Hematopoietic multipotent progenitor cell treated with erythropoietin and hydrocortisone succinate and interleukin-3 and kit ligand, for 15 days (in vitro differentiated cells): Measurements from ENCODE around the gene HGS.

ENCODE experiments used
- DNase-seq: peaks from one replicate; pipeline ENCODE4 v3.0.0-alpha.2; 2015; ENCODE audit warnings: low spot score

HGS gene

DNA sequence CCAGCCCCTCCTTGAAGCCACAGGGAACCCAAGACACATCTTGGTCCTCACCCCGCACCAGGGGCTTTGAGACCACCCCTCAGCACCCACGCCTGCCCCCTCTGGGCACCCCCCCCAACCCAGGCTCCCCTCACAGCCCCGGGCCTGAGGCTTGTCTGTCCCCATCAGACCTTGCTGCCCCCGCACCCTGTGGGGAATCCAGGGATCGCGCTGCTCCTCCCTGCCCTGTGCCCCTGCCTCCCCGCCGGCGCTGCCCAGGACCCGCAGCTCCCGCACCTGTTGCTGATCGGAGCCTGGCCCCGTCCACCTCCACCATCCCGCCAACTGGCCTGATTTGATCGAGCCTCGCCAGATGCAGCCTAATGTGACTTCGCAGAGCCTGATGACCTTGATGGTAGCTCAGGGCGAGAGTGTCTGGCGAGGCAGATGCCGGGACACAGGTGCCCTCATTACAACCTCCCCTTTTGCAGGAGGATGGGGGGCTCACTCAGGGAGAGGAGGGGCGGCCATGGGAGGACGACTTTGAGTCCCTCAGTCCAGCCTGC, 57.3 kb downstream of the HGS start:
- DNase-seq: no peak

DNA sequence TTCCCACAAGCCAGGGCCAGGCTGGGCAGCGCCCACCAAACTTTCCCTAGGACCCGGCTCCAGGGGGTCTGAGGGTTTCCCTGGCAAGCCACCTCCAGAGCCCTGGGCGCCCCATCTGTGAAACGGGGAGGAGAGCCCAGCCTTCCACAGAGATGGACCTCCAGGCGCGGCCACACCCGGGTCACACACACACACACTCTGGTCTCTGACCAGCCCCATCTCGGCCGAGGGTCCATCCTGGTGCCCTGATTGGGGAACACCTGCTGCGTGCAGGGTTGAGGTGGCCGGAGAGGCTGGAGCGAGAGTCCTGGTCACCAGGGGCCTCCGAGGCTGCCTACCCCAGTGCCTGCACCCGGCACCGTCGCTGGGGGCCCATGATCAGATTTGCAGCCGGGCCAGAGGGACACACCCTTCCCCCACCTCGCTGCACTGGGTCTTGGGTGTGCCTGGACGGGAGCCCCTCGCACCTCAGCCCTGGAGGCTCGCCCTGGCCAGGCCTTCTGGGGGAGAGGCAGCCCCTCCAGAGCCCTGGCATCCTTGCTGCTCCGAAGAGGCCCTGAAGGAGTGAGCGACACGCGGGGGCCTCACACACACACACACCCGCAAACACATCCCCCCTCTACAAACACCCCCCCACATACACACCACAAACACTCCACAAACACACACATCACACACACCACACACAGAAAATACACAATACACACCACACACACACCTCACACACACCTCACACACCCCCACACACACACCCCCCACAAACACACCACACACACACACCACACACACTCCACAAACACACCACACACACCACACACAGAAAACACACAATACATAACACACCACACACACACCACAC, 58.0 kb downstream of the HGS start:
- DNase-seq: no peak
